Thyroid gland (tissue), 4 donors: Measurements from ENCODE around the gene ARID3C. TPM values are rescaled to one million over a fixed set of nuclear protein-coding genes. Genes with fewer than 3 reads are reported as not detected.

Source experiments
- DNase-seq, 2 donors: peaks; one replicate each; pipeline ENCODE4 v3.0.0-alpha.2; 2019
- H3K27ac ChIP-seq, 3 donors: fragments of 200-600 bp; sonication (generic); 1 replicate in 2 of 3; 2 replicates in 1 of 3; pipeline ENCODE4 v1.5.1; 2016 to 2019; ENCODE audit warnings: mild to moderate bottlenecking in 1 of 3, moderate library complexity in 1 of 3
- H3K27me3 ChIP-seq: fragments of 200-600 bp; sonication (generic); one replicate; pipeline ENCODE4 v1.5.1; 2019
- H3K36me3 ChIP-seq, 2 donors: fragments of 200-600 bp; sonication (generic); one replicate each; pipeline ENCODE4 v1.5.1; 2016 to 2019
- H3K4me1 ChIP-seq, 2 donors: fragments of 200-600 bp; sonication (generic); one replicate each; pipeline ENCODE4 v1.5.1; 2017 to 2019
- H3K4me3 ChIP-seq, 3 donors: fragments of 200-600 bp; sonication (generic); replicated peaks in 1 of 3; 1 replicate in 2 of 3; 2 replicates in 1 of 3; pipeline ENCODE4 v1.5.1; 2016; ENCODE audit warnings: mild to moderate bottlenecking in 1 of 3
- H3K9me3 ChIP-seq: fragments of 200-600 bp; sonication (generic); one replicate; pipeline ENCODE4 v1.5.1; 2017
- CTCF ChIP-seq, 6 experiments: fragments of 200-600 bp in 3 of 6; fragments of 450-650 bp in 3 of 6; sonication (generic) in 3 of 6; IDR thresholded peaks; one replicate each; pipeline ENCODE4 v1.5.1; 2016 to 2019; ENCODE audit warnings: antibody characterized with exemption in 6 of 6, mild to moderate bottlenecking in 2 of 6, inconsistent platforms in 1 of 6, moderate library complexity in 1 of 6
- POLR2A ChIP-seq, 2 donors: fragments of 450-650 bp; IDR thresholded peaks; one replicate each; pipeline ENCODE4 v1.6.1; 2017; ENCODE audit warnings: antibody characterized with exemption in 2 of 2, mild to moderate bottlenecking in 2 of 2, moderate library complexity in 1 of 2
- WGBS, 2 donors: methylation state at CpG; one replicate each; pipeline ENCODE4 v1.1.5; 2017; 5-methylcytosine and 5-hydroxymethylcytosine counted together
- intact Hi-C: fragments of 100-400 bp; cut with DNase I; formaldehyde crosslinking; loops from one replicate; pipeline ENCODE4 v1.15.1; 2023
- total RNA-seq, 4 donors: library from RNA; depleted of rRNA; stranded (reverse); fragments of >200 nt; gene quantifications; one replicate each; pipeline ENCODE4 v1.2.3, GENCODE V29; 2016

ARID3C gene
- total RNA-seq, 4 donors from 2014 or later: not detected

- Histone ChIP-seq H3K4me1 (peaks cover 19 to 24% of the 10 kb centered on the region in 2 donors), H3K36me3 (no peaks in the 10 kb centered on the region), H3K4me3 (peak overlapping the region in 1 of 3 donors; percentile 6), H3K9me3 (no peaks in the 10 kb centered on the region), H3K27ac (no peak overlapping the region), H3K27me3 (peaks cover 29% of the 10 kb centered on the region)
- intact Hi-C loops: no loop called here
- TF ChIP-seq CTCF (IDR thresholded peaks at IDR 0.05): no peak
- TF ChIP-seq POLR2A (IDR thresholded peaks at IDR 0.05): no peak
- DNase-seq: no peak
- 10% methylated on average over 25 to 53 of the region's 63 CpGs for WGBS, 2 donors
These were observed 5.3 kb downstream of the ARID3C start for GRCh38 chr9:34623374-34624235.

- Histone ChIP-seq H3K36me3 (peaks cover 19 to 24% of the 10 kb centered on the region in 2 donors), H3K27me3 (peaks cover 19% of the 10 kb centered on the region), H3K4me1 (peaks cover 15 to 18% of the 10 kb centered on the region in 2 donors), H3K4me3 (peak within 1 kb of the TSS; percentile 73 to 98 (median 78)), H3K9me3 (no peaks in the 10 kb centered on the region), H3K27ac (peak within 1 kb of the TSS in 1 of 3 donors; percentile 43)
- peak; percentile 96 to 97 for DNase-seq
- 10 to 11% methylated on average over 16 to 22 of the region's 43 CpGs for WGBS, 2 donors
- intact Hi-C loops: no loop called here
- TF ChIP-seq CTCF (IDR thresholded peaks at IDR 0.05) (no peak), POLR2A (IDR thresholded peaks at IDR 0.05) (peak in 1 of 2 donors; percentile 62)
These were observed 8.5 kb downstream of the ARID3C start, which contains the start of gene DCTN3 for GRCh38 chr9:34620061-34620994. DCTN3 (minus strand) TSS chr9:34620495; CDS start chr9:34620464, 31 bp downstream.

- Histone ChIP-seq H3K36me3 (peaks cover 19 to 28% of the 10 kb centered on the region in 2 donors), H3K4me1 (peaks cover 24 to 25% of the 10 kb centered on the region in 2 donors), H3K9me3 (no peaks in the 10 kb centered on the region), H3K4me3 (no peak overlapping the region), H3K27me3 (no peaks in the 10 kb centered on the region), H3K27ac (no peak overlapping the region)
- 93 to 100% methylated on average over 2 of the region's 2 CpGs for WGBS, 2 donors
- TF ChIP-seq CTCF (IDR thresholded peaks at IDR 0.05) (no peak), POLR2A (IDR thresholded peaks at IDR 0.05) (no peak)
- DNase-seq: no peak
- intact Hi-C loops: no loop called here
These were observed 13.7 kb downstream of the ARID3C start for GRCh38 chr9:34615132-34615531.

GRCh38 chr9:34612788-34613390, 16.0 kb downstream of the ARID3C start:
- Histone ChIP-seq H3K4me3 (peak overlapping the region; percentile 10 to 82 (median 58)), H3K27ac (no peak overlapping the region), H3K27me3 (no peaks in the 10 kb centered on the region), H3K36me3 (peaks cover 18 to 27% of the 10 kb centered on the region in 2 donors), H3K4me1 (peaks cover 12 to 16% of the 10 kb centered on the region in 2 donors), H3K9me3 (no peaks in the 10 kb centered on the region)
- TF ChIP-seq POLR2A (IDR thresholded peaks at IDR 0.05) (no peak), CTCF (IDR thresholded peaks at IDR 0.05) (peak; percentile 60 to 90 (median 73))
- intact Hi-C loops: no loop called here
- DNase-seq: peak; percentile 72 to 74
- WGBS, 2 donors: 3% methylated on average over 15 of the region's 15 CpGs
